K562 (cell line): ENCODE results near the gene RPS19. TPM values are rescaled to one million over a fixed set of nuclear protein-coding genes. Genes with fewer than 3 reads are reported as not detected.

ENCODE experiments used
- C11orf30 ChIP-seq: fragments of 450-650 bp; IDR thresholded peaks from 2 replicates; pipeline ENCODE4 v1.6.1; 2016; ENCODE audit warnings: low read depth, mild to moderate bottlenecking
- NKRF ChIP-seq: fragments of 450-650 bp; IDR thresholded peaks from 2 replicates; pipeline ENCODE4 v1.6.1; 2016; ENCODE audit warnings: borderline replicate concordance
- REST ChIP-seq, 2 experiments: fragments of 450-650 bp; formaldehyde crosslinking in 1 of 2; IDR thresholded peaks; 2 replicates each; pipeline versions ENCODE4 v1.4.0 to v1.6.1; 2014 to 2020; ENCODE audit warnings: mild to moderate bottlenecking in 2 of 2, borderline replicate concordance in 1 of 2, low read depth in 1 of 2
- SUPT5H ChIP-seq: fragments of 450-650 bp; IDR thresholded peaks from 2 replicates; pipeline ENCODE4 v1.6.1; 2016
- XRCC3 ChIP-seq: fragments of 450-650 bp; IDR thresholded peaks from 2 replicates; pipeline ENCODE4 v1.6.1; 2017; ENCODE audit warnings: mild to moderate bottlenecking, moderate library complexity
- ZBTB11 ChIP-seq, 3 experiments: fragments of 200-800 bp in 1 of 3; fragments of 250-450 bp in 1 of 3; fragments of 450-650 bp in 1 of 3; sonication (Bioruptor Pico) in 1 of 3; sonication (Bioruptor generic) in 1 of 3; formaldehyde crosslinking in 1 of 3; IDR thresholded peaks; 2 replicates each; pipeline versions ENCODE4 v1.6.1 to v1.8.0; 2016 to 2022; ENCODE audit warnings: mild to moderate bottlenecking in 2 of 3, missing genetic modification characterization in 2 of 3, missing compliant biosample characterization in 1 of 3, moderate library complexity in 1 of 3
- ZNF398 ChIP-seq: fragments of 250-450 bp; sonication (Bioruptor Pico); IDR thresholded peaks from 2 replicates; pipeline ENCODE4 v1.8.0; 2021; ENCODE audit warnings: moderate library complexity, mild to moderate bottlenecking, inconsistent platforms
- ZNF707 ChIP-seq: fragments of 250-450 bp; sonication (Bioruptor Pico); conservative IDR thresholded peaks from 2 replicates; pipeline ENCODE4 v1.8.0; 2022; ENCODE audit warnings: inconsistent platforms, mild to moderate bottlenecking, moderate library complexity
- polyA plus RNA-seq, 8 experiments: library from polyadenylated mRNA; depleted of rRNA in 4 of 8; stranded (reverse) in 5 of 8; unstranded in 3 of 8; fragments of >200 nt; fragmentation: Nextera tagmentation in 2 of 8; fragmentation: Illumina TruSeq in 1 of 8; extraction: Ambion mirVana in 2 of 8; extraction: Trizol in 1 of 8; gene quantifications; 2 replicates each; pipeline versions ENCODE4 v1.2.1 to v1.2.3, GENCODE V29; 2011 to 2014; ENCODE audit warnings: inconsistent platforms in 1 of 8, missing spikeins in 1 of 8
- total RNA-seq, 7 experiments: library from RNA; depleted of rRNA in 6 of 7; stranded (reverse); fragments of >200 nt in 6 of 7; fragmentation: Illumina TruSeq in 2 of 7; extraction: Trizol in 2 of 7; gene quantifications; 2 replicates each; pipeline versions ENCODE4 v1.2.1 to v1.2.3, GENCODE V29; 2011 to 2021; ENCODE audit warnings: low replicate concordance in 1 of 7

RPS19 gene
- total and polyA plus RNA-seq, 9 of the 15 experiments (the other 6 are each of a cell fraction or from before 2014, with no cell fraction given): 1,964 to 3,408 (median 2,747) TPM

GRCh38 chr19:41883821-41884733 lies 24.0 kb downstream of the RPS19 start (continued):
- TF ChIP-seq NKRF (peak; percentile 85), ZNF398 (CRISPR knock-in tag) (no peak), SUPT5H (peak; percentile 85), ZBTB11 (CRISPR knock-in tag; IDR thresholded peaks at IDR 0.05) (peak in 1 of 3 experiments; percentile 65; a peak in 2 of 6 replicates), ZNF707 (CRISPR knock-in tag) (0 out of 2 replicates have a peak, but pooled peaks have one; percentile 40), REST (IDR thresholded peaks at IDR 0.05; ENCODE audit: borderline replicate concordance) (peak; percentile 35; the same call in 1 of the 2 replicates), REST (CRISPR knock-in tag; IDR thresholded peaks at IDR 0.05; ENCODE audit: low read depth) (peak; percentile 82; the same call in 1 of the 2 replicates), C11orf30 (peak; percentile 87), XRCC3 (no peak)
